Transverse colon (tissue), 4 donors: ENCODE data around the gene SCAP. TPM values are rescaled to one million over a fixed set of nuclear protein-coding genes. Genes with fewer than 3 reads are reported as not detected.
A peak's percentile ranks its signal among the peaks of the same experiment; 100 is the strongest.
"Not testable (repeated sequence)": the region's sequence is repeated elsewhere in the genome, so short reads cannot be mapped to it uniquely, and the experiment has no call there.

Experiments
- DNase-seq: peaks from one replicate; pipeline ENCODE4 v3.0.0-alpha.2; 2019
- H3K27ac ChIP-seq, 4 donors: fragments of 200-600 bp; sonication (generic); 2 replicates each; pipeline ENCODE4 v1.5.1; 2016 to 2018; ENCODE audit warnings: inconsistent platforms in 4 of 4
- H3K27me3 ChIP-seq: fragments of 200-600 bp; sonication (generic); 2 replicates; pipeline ENCODE4 v1.5.1; 2017; ENCODE audit warnings: inconsistent platforms
- H3K36me3 ChIP-seq, 4 donors: fragments of 200-600 bp; sonication (generic); 2 replicates each; pipeline ENCODE4 v1.5.1; 2017 to 2019; ENCODE audit warnings: inconsistent platforms in 4 of 4
- H3K4me1 ChIP-seq, 4 donors: fragments of 200-600 bp; sonication (generic); 2 replicates each; pipeline ENCODE4 v1.5.1; 2017 to 2020; ENCODE audit warnings: inconsistent platforms in 4 of 4
- H3K4me3 ChIP-seq, 4 donors: fragments of 200-600 bp; sonication (generic); 1 replicate in 1 of 4; 2 replicates in 3 of 4; pipeline versions ENCODE4 v1.5.1 to v1.6.1; 2017 to 2019; ENCODE audit warnings: inconsistent platforms in 4 of 4
- H3K9me3 ChIP-seq, 2 donors: fragments of 200-600 bp; sonication (generic); 2 replicates each; pipeline ENCODE4 v1.5.1; 2017 to 2019; ENCODE audit warnings: inconsistent platforms in 2 of 2
- EP300 ChIP-seq: sonication (generic); formaldehyde crosslinking; IDR thresholded peaks from one replicate; pipeline ENCODE4 v1.6.1; 2017; ENCODE audit warnings: antibody characterized with exemption, low read depth
- POLR2A ChIP-seq: fragments of 450-650 bp; IDR thresholded peaks from one replicate; pipeline ENCODE4 v1.6.1; 2016; ENCODE audit warnings: antibody characterized with exemption, mild to moderate bottlenecking, moderate library complexity
- POLR2AphosphoS5 ChIP-seq, 3 donors: sonication (generic); formaldehyde crosslinking; IDR thresholded peaks; one replicate each; pipeline ENCODE4 v1.6.1; 2016; ENCODE audit warnings: antibody characterized with exemption in 3 of 3
- WGBS, 2 donors: methylation state at CpG; one replicate each; pipeline ENCODE4 v1.1.5; 2018; ENCODE audit warnings: low coverage in 1 of 2; 5-methylcytosine and 5-hydroxymethylcytosine counted together
- in situ Hi-C, 4 donors: fragments of 200-750 bp; cut with MboI; loops; one replicate each; pipeline versions ENCODE4 v1.15.0 to v1.15.1; 2017; ENCODE audit warnings: low sequenced_read_pairs in 3 of 4, low pct_ligation_motif_present in 1 of 4, low pct_unique_long_range_greater_than_20kb in 1 of 4
- intact Hi-C: fragments of 100-400 bp; cut with DNase I; formaldehyde crosslinking; loops from one replicate; pipeline ENCODE4 v1.15.1; 2023; ENCODE audit warnings: low total_unique reads
- total RNA-seq, 4 donors: library from RNA; depleted of rRNA; stranded (reverse); fragments of >200 nt; gene quantifications; one replicate each; pipeline ENCODE4 v1.1.0, GENCODE V29; 2016
- TF ChIP-seq, protein P1 (sequence below), 5 experiments: fragments of 200-600 bp in 3 of 5; fragments of 450-650 bp in 2 of 5; sonication (generic) in 3 of 5; IDR thresholded peaks; 1 replicate in 2 of 5; 2 replicates in 3 of 5; pipeline ENCODE4 v1.5.1; 2016 to 2017; ENCODE audit warnings: antibody characterized with exemption in 5 of 5, inconsistent platforms in 3 of 5, mild to moderate bottlenecking in 2 of 5, moderate library complexity in 1 of 5

SCAP gene
- total RNA-seq, 4 donors from 2014 or later, result 160 to 288 (median 198) TPM

DNA sequence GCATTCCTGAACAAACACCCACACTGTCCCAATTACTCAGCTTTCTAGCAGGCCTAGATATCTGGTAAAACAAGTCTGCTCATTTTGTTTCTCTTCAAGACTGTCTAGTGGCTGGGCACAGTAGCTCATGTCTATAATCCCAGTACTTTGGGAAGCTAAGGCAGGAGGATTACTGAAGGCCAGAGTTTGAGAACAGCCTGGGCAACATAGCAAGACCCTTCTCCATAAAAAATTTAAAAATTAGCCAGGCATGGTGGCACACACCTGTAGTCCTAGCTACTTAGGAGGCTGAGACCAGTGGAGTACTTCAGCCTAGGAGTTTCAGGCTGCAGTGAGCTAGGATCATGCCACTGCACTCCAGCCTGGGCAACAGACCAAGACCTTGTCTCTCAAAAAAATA lies 101.2 kb downstream of the SCAP start:
- TF ChIP-seq POLR2A, result no peak
- TF ChIP-seq POLR2AphosphoS5 (IDR thresholded peaks at IDR 0.05), result no peak
- TF ChIP-seq, protein P1, sequence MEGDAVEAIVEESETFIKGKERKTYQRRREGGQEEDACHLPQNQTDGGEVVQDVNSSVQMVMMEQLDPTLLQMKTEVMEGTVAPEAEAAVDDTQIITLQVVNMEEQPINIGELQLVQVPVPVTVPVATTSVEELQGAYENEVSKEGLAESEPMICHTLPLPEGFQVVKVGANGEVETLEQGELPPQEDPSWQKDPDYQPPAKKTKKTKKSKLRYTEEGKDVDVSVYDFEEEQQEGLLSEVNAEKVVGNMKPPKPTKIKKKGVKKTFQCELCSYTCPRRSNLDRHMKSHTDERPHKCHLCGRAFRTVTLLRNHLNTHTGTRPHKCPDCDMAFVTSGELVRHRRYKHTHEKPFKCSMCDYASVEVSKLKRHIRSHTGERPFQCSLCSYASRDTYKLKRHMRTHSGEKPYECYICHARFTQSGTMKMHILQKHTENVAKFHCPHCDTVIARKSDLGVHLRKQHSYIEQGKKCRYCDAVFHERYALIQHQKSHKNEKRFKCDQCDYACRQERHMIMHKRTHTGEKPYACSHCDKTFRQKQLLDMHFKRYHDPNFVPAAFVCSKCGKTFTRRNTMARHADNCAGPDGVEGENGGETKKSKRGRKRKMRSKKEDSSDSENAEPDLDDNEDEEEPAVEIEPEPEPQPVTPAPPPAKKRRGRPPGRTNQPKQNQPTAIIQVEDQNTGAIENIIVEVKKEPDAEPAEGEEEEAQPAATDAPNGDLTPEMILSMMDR (IDR thresholded peaks at IDR 0.05), result no peak
- TF ChIP-seq EP300, result no peak
- Histone ChIP-seq H3K27ac (no peak overlapping the region), H3K9me3 (no peaks in the 10 kb centered on the region), H3K4me3 (no peak overlapping the region), H3K36me3 (no peaks in the 10 kb centered on the region), H3K27me3 (no peaks in the 10 kb centered on the region), H3K4me1 (peaks cover 5 to 9% (median 7%) of the 10 kb centered on the region in 4 donors)
- in situ Hi-C loops (loop anchor here in 1 of 4 donors (25.0 kb wide), 2 partner anchors 512 to 662 kb away; partner anchors contain the start of genes MYL3, PRSS50 and TMIE), intact Hi-C loops (no loop called here)
- DNase-seq, result no peak

DNA sequence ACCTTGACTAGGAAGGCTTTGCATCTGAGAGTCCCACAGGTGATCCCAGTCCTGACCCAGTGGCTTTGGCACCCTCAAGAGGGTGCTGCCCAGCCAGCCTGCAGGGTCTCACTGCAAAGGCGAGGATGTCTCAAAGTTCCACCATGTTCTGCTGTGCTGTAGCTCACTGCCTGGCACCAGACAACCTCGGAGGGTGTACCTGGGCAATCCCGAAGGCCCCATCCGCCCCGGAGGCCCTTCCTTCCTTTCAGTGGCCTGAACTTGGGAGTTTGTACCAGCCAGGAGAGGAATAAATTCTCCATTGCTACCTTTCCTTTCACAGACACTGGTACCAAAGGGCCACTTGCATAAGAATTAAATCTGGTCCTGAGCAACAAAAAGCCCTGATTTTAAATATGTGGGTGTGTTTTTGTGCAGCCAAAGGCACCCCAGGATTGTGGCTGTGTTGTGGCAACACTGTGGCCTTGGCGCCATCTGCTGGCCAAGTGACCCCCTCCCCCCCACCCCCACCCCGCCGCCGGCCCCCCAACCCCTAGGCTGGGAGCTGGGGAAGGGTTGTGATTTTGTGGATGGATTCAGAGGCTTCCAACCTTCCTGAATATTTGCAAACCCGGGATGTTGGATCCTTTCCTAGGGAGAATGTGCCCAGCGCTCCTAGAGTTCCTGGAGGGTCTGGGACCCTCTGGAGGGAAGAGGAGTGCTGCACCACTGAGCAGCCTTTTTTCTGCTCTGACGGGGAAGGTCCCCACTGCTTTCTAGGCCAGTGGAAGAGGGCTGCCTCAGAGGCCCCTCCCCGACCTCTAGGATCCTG lies 104.6 kb downstream of the SCAP start:
- Histone ChIP-seq H3K27me3 (no peaks in the 10 kb centered on the region), H3K27ac (no peak overlapping the region), H3K4me1 (peaks cover 0 to under 1% (median under 1%) of the 10 kb centered on the region in 4 donors), H3K36me3 (no peaks in the 10 kb centered on the region), H3K4me3 (no peak overlapping the region), H3K9me3 (no peaks in the 10 kb centered on the region)
- TF ChIP-seq POLR2A (no peak), EP300 (no peak)
- TF ChIP-seq, protein P1 (IDR thresholded peaks at IDR 0.05), result peak in 3 of 5 experiments; percentile 36 to 60 (median 49)
- in situ Hi-C loops (loop anchor here in 1 of 4 donors (25.0 kb wide), 2 partner anchors 509 to 659 kb away; partner anchors contain the start of genes MYL3, PRSS50 and TMIE), intact Hi-C loops (no loop called here)
- peak; percentile 23 for DNase-seq
- 41% methylated on average over 9 of the region's 13 CpGs; no CpG with 5 or more reads in 1 of the 2 donors for WGBS, 2 donors

DNA sequence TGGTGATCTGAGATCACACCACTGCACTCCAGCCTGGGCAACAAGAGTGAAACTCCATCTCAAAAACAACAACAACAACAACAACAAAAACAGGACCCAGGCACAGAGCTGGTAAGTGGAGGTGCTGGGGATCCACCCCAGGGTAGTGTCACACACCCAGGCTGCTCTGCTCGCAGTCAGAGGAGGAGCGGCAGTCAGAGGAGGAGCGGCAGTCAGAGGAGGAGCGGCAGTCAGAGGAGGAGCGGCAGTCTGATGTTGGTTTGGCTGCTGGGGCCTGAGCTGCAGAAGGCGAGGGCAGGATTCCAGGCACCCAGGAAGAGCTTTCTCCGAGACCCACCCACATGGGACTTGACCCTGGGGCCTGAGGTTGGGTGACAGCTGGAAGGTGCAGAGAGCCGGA lies 105.7 kb downstream of the SCAP start:
- H3K4me1 ChIP-seq, result peaks cover 0 to 12% (median 5%) of the 10 kb centered on the region in 4 donors
- H3K27ac ChIP-seq, H3K27me3 ChIP-seq, H3K36me3 ChIP-seq, DNase-seq, H3K4me3 ChIP-seq, H3K9me3 ChIP-seq, intact Hi-C loops: not testable (repeated sequence)
- 94% methylated on average over 8 of the region's 8 CpGs; no CpG with 5 or more reads in 1 of the 2 donors for whole genome bisulfite sequencing, 2 donors
- in situ Hi-C loops, result loop anchor here in 1 of 4 donors (25.0 kb wide), 2 partner anchors 508 to 658 kb away; partner anchors contain the start of genes MYL3, PRSS50 and TMIE

DNA sequence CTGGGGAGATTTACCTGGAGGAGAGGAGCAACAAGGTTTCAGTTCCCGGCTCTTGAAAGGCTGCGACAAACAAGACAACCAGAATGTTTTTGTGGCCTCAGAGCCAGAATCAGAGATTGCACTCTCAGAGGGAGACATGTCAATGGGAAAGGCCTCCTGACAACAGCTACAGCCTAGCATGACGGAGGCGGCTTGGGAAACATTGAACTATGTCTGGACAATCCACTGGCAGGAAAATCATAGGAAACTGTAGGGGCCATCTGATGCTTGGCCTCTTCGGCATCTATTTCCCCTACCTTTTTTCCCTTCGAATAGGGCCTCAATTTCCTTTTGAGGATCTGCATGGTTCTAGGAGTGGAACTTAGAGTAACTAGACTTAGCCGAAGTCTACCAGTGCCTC lies 108.1 kb downstream of the SCAP start:
- peaks cover 0 to 13% (median 5%) of the 10 kb centered on the region in 4 donors for H3K4me1 ChIP-seq
- H3K27ac ChIP-seq, result no peak overlapping the region
- no peak overlapping the region for H3K4me3 ChIP-seq
- H3K9me3 ChIP-seq, result no peaks in the 10 kb centered on the region
- intact Hi-C loops, result no loop called here
- WGBS, 2 donors, result 90% methylated on average over 7 of the region's 7 CpGs; no CpG with 5 or more reads in 1 of the 2 donors
- in situ Hi-C loops, result loop anchor here in 1 of 4 donors (25.0 kb wide), 2 partner anchors 505 to 655 kb away; partner anchors contain the start of genes MYL3, PRSS50 and TMIE
- no peak for DNase-seq
- no peaks in the 10 kb centered on the region for H3K27me3 ChIP-seq
- TF ChIP-seq POLR2A (no peak), EP300 (no peak), POLR2AphosphoS5 (IDR thresholded peaks at IDR 0.05) (no peak)
- TF ChIP-seq, protein P1 (IDR thresholded peaks at IDR 0.05), result no peak
- H3K36me3 ChIP-seq, result no peaks in the 10 kb centered on the region
